AG10803 (cell line): ENCODE results near the gene ASMT.
"Not testable (repeated sequence)": the region's sequence is repeated elsewhere in the genome, so short reads cannot be mapped to it uniquely, and the experiment has no call there.

ENCODE experiments used
- DNase-seq: peaks from one replicate; pipeline ENCODE4 v3.0.0; 2010; ENCODE audit warnings: low read depth
- H3K4me3 ChIP-seq: 2 replicates; pipeline ENCODE4 v1.5.1; 2011; ENCODE audit warnings: mild to moderate bottlenecking, low read length, control low read depth
- CTCF ChIP-seq: conservative IDR thresholded peaks from 2 replicates; pipeline ENCODE4 v1.5.1; 2011; ENCODE audit warnings: mild to moderate bottlenecking, low read length, control low read depth, inconsistent platforms

Gene ASMT, protein sequence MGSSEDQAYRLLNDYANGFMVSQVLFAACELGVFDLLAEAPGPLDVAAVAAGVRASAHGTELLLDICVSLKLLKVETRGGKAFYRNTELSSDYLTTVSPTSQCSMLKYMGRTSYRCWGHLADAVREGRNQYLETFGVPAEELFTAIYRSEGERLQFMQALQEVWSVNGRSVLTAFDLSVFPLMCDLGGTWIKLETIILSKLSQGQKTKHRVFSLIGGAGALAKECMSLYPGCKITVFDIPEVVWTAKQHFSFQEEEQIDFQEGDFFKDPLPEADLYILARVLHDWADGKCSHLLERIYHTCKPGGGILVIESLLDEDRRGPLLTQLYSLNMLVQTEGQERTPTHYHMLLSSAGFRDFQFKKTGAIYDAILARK

GRCh38 chrX:1614927-1615326 lies at the start of gene ASMT:
Gene ASMT (plus strand): TSS chrX:1615059. CDS start chrX:1615200, 141 bp downstream.
- no peak for TF ChIP-seq CTCF
- H3K4me3 ChIP-seq: no peak within 1 kb of the TSS
- no peak for DNase-seq

DNA sequence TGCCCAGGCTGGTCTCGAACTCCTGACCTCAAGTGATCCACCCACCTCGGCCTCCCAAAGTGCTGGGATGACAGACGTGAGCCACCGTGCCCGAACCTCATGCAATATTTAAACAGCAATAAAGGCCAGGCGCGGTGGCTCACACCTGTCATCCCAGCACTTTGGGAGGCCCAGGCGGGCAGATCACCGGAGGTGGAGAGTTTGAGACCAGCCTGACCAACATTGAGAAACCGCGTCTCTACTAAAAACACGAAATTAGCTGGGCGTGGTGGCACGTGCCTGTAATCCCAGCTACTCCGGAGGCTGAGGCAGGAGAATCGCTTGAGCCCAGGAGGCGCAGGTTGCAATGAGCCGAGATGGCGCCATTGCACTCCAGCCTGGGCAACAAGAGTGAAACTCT lies 40.7 kb upstream of the ASMT start:
- not testable (repeated sequence) for DNase-seq

DNA sequence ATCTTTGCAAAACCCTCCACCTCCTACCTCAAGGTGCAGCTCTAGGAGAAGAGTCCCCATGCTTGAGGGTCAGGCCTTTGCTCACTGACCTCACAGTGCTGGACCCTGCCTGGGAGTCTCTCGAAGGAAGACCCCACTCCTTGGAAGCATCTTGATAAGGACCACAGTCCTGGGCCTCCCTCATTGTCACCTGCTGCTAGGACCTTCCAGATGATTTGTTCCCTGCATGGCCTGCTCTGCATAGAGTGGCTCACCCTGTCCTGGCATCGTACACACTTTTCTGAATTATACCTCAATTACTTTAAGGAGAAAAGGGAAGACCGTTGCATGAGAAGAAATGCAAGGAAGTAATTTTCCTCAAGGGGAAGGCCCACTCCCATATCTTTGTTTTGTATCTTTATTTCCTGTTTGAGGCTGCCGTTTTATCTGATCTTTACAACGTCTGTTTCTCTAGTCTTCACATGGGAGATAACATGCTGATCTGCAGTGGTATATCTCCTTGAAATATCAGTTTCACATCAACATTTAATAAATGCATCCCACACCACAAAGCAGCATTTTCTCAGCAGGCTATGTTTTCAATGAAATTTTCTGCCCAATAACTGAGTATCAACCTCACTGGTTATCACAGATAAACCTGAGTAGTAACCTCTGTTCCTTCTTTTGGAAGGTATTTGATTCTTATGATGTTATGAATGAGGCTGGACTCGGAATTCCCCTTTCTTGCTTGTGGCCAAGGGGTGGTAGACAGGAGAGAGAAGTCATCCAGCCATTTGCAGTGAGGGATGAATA lies 38.5 kb upstream of the ASMT start:
- no peak for DNase-seq
- no peak overlapping the region for H3K4me3 ChIP-seq
- TF ChIP-seq CTCF: no peak

More for the DNA sequence above, 40.7 kb upstream of the ASMT start:
- H3K4me3 ChIP-seq: not testable (repeated sequence)

GRCh38 chrX:1577845-1578244 lies 37.0 kb upstream of the ASMT start:
- TF ChIP-seq CTCF: no peak
- H3K4me3 ChIP-seq: no peak overlapping the region
- no peak for DNase-seq

DNA sequence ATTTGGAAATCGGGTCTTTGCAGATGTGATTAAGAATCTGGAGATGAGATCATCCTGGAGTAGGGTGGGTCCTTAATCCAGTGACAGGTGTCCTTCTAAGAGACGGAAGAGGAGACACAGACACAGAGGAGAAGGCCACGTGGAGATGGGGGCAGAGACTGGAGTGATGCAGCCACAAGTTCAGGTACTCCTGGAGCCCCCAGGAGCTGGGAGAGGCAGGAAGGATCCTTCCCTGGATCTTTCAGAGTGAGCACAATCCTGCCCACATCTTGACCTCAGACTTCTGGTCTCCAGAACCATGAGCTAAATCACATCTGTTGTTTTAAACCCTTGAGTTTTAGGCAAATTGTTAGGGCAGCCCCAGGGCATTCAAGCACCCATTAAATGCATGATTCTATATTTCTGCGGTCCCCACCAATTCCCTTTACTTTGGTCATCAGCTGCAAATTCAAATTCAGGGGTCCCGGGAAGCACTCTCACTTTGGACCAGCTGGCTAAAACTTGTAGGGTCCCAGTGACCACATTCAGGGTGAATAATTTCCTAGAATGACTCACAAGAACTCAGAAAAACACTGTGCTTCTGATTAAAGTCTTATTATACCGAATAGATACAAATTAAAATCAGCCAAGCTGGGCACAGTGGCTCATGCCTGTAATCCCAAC lies 36.2 kb upstream of the ASMT start:
- no peak for TF ChIP-seq CTCF
- no peak overlapping the region for H3K4me3 ChIP-seq
- no peak for DNase-seq

- peak; percentile 66 for TF ChIP-seq CTCF
- no peak overlapping the region for H3K4me3 ChIP-seq
- DNase-seq: no peak
Observed at GRCh38 chrX:1581132-1581531, 33.7 kb upstream of the ASMT start.

GRCh38 chrX:1582686-1583437 lies 32.0 kb upstream of the ASMT start:
- no peak overlapping the region for H3K4me3 ChIP-seq
- peak; percentile 18 for DNase-seq

More at GRCh38 chrX:1582686-1583437, 32.0 kb upstream of the ASMT start:
- TF ChIP-seq CTCF: no peak
